AG09309 (cell line): ENCODE results near the gene SCAMP2.

Source experiments
- DNase-seq: peaks from one replicate; pipeline ENCODE4 v3.0.0-alpha.2; 2010; ENCODE audit warnings: low read depth
- H3K4me3 ChIP-seq: 2 replicates; pipeline ENCODE4 v1.5.1; 2011; ENCODE audit warnings: mild to moderate bottlenecking, low read depth, low read length, moderate library complexity; ENCODE audit not compliant: control insufficient read depth
- TF ChIP-seq, protein P1 (sequence below): IDR thresholded peaks from 2 replicates; pipeline ENCODE4 v1.5.1; 2011; ENCODE audit warnings: mild to moderate bottlenecking, low read depth, low read length, inconsistent platforms; ENCODE audit not compliant: insufficient read depth, control insufficient read depth; ENCODE audit errors: missing control alignments

The SCAMP2 gene

DNA sequence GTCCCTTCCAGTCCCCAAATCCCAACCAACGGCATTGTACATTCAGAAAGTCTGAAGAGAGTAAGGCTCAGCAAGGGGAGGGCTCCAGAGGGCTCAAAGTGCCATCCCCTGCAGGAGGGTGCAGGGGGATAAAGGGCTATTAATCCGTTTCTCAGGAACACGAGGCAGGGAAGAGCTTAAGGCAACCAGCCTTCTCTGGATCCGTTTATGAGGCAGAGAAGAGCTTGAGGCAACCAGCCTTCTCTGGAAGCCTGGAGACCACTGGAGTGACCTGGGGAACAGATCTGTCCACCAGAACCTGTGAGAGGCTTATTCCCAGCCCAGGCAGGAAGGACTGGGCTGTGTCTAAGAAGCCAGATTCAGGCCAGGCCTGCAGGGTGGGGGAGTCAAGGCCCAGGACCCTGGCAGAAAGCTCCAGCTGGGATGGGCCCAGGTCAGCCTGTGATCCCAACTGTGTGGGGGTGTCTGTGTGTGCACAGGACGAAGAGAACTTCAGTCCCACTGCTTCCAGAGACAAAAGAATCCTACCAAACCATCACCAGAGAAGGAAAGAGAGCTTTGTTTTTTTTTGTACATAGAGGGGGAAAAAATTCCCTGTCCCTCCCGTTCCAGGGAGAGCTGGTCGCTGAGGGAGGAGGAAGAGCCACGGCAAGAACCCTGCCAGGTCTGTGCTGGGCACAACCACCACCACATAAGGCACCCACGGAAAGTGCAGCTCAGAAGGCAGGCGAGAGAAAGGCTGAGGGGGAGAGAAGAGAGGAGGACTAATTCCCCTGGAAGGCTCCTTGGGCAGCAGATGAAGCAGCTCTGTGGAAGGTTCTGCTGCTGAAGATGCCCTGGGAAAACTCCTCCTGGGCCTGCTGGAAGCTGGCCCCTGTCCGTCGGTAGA, 28.6 kb downstream of the SCAMP2 start:
- no peak for DNase-seq
- no peak overlapping the region for H3K4me3 ChIP-seq
- TF ChIP-seq, protein P1, sequence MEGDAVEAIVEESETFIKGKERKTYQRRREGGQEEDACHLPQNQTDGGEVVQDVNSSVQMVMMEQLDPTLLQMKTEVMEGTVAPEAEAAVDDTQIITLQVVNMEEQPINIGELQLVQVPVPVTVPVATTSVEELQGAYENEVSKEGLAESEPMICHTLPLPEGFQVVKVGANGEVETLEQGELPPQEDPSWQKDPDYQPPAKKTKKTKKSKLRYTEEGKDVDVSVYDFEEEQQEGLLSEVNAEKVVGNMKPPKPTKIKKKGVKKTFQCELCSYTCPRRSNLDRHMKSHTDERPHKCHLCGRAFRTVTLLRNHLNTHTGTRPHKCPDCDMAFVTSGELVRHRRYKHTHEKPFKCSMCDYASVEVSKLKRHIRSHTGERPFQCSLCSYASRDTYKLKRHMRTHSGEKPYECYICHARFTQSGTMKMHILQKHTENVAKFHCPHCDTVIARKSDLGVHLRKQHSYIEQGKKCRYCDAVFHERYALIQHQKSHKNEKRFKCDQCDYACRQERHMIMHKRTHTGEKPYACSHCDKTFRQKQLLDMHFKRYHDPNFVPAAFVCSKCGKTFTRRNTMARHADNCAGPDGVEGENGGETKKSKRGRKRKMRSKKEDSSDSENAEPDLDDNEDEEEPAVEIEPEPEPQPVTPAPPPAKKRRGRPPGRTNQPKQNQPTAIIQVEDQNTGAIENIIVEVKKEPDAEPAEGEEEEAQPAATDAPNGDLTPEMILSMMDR: no peak

GRCh38 chr15:74843891-74844299, 29.3 kb downstream of the SCAMP2 start:
- TF ChIP-seq, protein P1: no peak
- DNase-seq: no peak
- H3K4me3 ChIP-seq: no peak overlapping the region; the same call in 1 of the 2 replicates

DNA sequence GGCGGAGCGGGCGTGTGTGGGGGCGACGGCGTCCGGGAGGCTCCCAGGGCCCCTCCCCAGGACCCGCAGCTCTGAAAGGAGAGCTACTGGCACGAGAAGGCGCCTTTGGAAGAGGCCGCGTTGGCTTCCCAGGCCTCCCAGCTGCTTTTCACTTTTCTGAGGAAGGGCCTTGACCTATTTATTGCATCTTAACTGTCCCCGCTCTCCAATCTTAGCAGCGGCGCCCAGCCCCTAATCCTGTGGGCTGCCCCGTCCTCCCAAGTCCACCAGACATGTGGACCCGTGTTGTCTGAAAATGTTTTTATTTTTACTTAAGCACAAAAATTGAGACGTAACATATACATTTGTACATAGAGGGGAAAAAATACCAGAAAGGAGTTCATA, 29.7 kb downstream of the SCAMP2 start:
- H3K4me3 ChIP-seq: peak overlapping the region; percentile 35
- no peak for DNase-seq
- TF ChIP-seq, protein P1: no peak

- H3K4me3 ChIP-seq: peak within 1 kb of the TSS; percentile 96
- TF ChIP-seq, protein P1: peak; percentile 41
- no peak for DNase-seq
These were observed 30.4 kb downstream of the SCAMP2 start, which contains the start of gene ULK3 for GRCh38 chr15:74842581-74843444. TSS of gene ULK3 (minus strand) at chr15:74843156. CDS start at chr15:74843105, 51 bp downstream.

GRCh38 chr15:74841891-74842373, 31.2 kb downstream of the SCAMP2 start:
- no peak for DNase-seq
- TF ChIP-seq, protein P1: no peak
- peak overlapping the region; percentile 96 for H3K4me3 ChIP-seq
